HEK293T (cell line): ENCODE data around the gene TBL1X.

Experiments used
- CTCF ChIA-PET: fragments of 350-600 bp; formaldehyde crosslinking; extraction: SDS; loops from one replicate; lab custom pipeline; 2021; ENCODE audit warnings: antibody characterized with exemption, inconsistent platforms; lab: Yijun Ruan, JAX
- POLR2A ChIA-PET: fragments of 350-600 bp; formaldehyde crosslinking; extraction: SDS; loops from one replicate; lab custom pipeline; 2020; ENCODE audit warnings: antibody characterized with exemption, inconsistent platforms; lab: Yijun Ruan, JAX
- DNase-seq: peaks from one replicate; pipeline ENCODE4 v3.0.0; 2012; ENCODE audit warnings: mixed read lengths; ENCODE audit errors: extremely low spot score
- ARNT ChIP-seq: fragments of 450-650 bp; IDR thresholded peaks from 2 replicates; pipeline ENCODE4 v1.6.1; 2017; ENCODE audit warnings: mild to moderate bottlenecking
- BHLHE40 ChIP-seq: fragments of 450-650 bp; IDR thresholded peaks from 2 replicates; pipeline ENCODE4 v1.6.1; 2016; ENCODE audit warnings: mild to moderate bottlenecking, moderate library complexity, borderline replicate concordance
- CTBP1 ChIP-seq: fragments of 450-650 bp; IDR thresholded peaks from 2 replicates; pipeline ENCODE4 v1.6.1; 2016; ENCODE audit warnings: borderline replicate concordance
- ELF4 ChIP-seq: fragments of 450-650 bp; IDR thresholded peaks from 2 replicates; pipeline ENCODE4 v1.6.1; 2017; ENCODE audit warnings: antibody characterized with exemption
- FOXA1 ChIP-seq: fragments of 450-650 bp; IDR thresholded peaks from 2 replicates; pipeline ENCODE4 v1.6.1; 2016; ENCODE audit warnings: mild to moderate bottlenecking
- FOXK2 ChIP-seq: fragments of 450-650 bp; IDR thresholded peaks from 2 replicates; pipeline ENCODE4 v1.6.1; 2016; ENCODE audit warnings: mild to moderate bottlenecking
- FOXM1 ChIP-seq: fragments of 450-650 bp; IDR thresholded peaks from 2 replicates; pipeline ENCODE4 v1.6.1; 2017; ENCODE audit warnings: mild to moderate bottlenecking, borderline replicate concordance
- HDGF ChIP-seq: fragments of 450-650 bp; IDR thresholded peaks from 2 replicates; pipeline ENCODE4 v1.6.1; 2017; ENCODE audit warnings: antibody characterized with exemption, borderline replicate concordance
- L3MBTL2 ChIP-seq: fragments of 450-650 bp; conservative IDR thresholded peaks from 2 replicates; pipeline ENCODE4 v1.6.1; 2016; ENCODE audit warnings: mild to moderate bottlenecking
- LEF1 ChIP-seq: fragments of 450-650 bp; IDR thresholded peaks from 2 replicates; pipeline ENCODE4 v1.6.1; 2017; ENCODE audit warnings: mild to moderate bottlenecking, borderline replicate concordance
- NFRKB ChIP-seq: fragments of 450-650 bp; IDR thresholded peaks from 2 replicates; pipeline ENCODE4 v1.6.1; 2016; ENCODE audit warnings: mild to moderate bottlenecking, moderate library complexity
- SP1 ChIP-seq: fragments of 450-650 bp; IDR thresholded peaks from 2 replicates; pipeline ENCODE4 v1.6.1; 2017
- SUZ12 ChIP-seq: fragments of 450-650 bp; IDR thresholded peaks from 2 replicates; pipeline ENCODE4 v1.6.1; 2016; ENCODE audit warnings: mild to moderate bottlenecking
- TARDBP ChIP-seq: fragments of 450-650 bp; IDR thresholded peaks from 2 replicates; pipeline ENCODE4 v1.6.1; 2016
- ZNF384 ChIP-seq: fragments of 450-650 bp; IDR thresholded peaks from 2 replicates; pipeline ENCODE4 v1.6.1; 2016
- TF ChIP-seq, protein P1 (sequence below): fragments of 450-650 bp; IDR thresholded peaks from 2 replicates; pipeline ENCODE4 v1.6.1; 2016

The TBL1X gene

DNA sequence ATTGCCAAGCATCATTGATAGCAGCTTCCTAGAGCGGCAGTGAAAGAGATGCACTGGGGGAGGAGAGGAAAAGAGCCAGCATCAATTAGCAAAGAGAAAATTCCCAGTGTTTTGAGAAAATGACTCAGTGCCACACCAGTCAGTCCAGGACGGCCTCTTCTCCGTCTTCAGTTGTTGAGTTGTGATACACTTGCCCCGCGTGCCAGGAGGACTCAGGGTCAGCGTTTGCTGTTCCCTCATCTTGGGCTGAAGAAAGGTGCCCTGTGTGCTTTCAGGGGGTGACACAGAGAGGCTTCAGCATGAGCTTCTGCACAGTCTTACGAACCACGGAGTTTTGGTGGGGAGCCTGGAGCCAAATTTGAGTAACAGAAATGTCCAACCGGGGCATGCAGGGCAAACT, 218.5 kb downstream of the TBL1X start:
- no peak for DNase-seq
- POLR2A ChIA-PET, result no interaction called here
- no peak for TF ChIP-seq SUZ12
- no peak for TF ChIP-seq HDGF
- no peak for TF ChIP-seq SP1
- TF ChIP-seq ZNF384, result no peak
- TF ChIP-seq TARDBP, result no peak
- TF ChIP-seq LEF1, result no peak
- TF ChIP-seq ELF4, result no peak
- no peak for TF ChIP-seq L3MBTL2
- TF ChIP-seq FOXM1, result no peak
- TF ChIP-seq FOXK2, result no peak
- TF ChIP-seq NFRKB, result no peak
- TF ChIP-seq ARNT, result no peak
- TF ChIP-seq FOXA1, result no peak
- TF ChIP-seq, protein P1, sequence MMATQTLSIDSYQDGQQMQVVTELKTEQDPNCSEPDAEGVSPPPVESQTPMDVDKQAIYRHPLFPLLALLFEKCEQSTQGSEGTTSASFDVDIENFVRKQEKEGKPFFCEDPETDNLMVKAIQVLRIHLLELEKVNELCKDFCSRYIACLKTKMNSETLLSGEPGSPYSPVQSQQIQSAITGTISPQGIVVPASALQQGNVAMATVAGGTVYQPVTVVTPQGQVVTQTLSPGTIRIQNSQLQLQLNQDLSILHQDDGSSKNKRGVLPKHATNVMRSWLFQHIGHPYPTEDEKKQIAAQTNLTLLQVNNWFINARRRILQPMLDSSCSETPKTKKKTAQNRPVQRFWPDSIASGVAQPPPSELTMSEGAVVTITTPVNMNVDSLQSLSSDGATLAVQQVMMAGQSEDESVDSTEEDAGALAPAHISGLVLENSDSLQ, result no peak
- TF ChIP-seq CTBP1, result no peak
- CTCF ChIA-PET, result no interaction called here

DNA sequence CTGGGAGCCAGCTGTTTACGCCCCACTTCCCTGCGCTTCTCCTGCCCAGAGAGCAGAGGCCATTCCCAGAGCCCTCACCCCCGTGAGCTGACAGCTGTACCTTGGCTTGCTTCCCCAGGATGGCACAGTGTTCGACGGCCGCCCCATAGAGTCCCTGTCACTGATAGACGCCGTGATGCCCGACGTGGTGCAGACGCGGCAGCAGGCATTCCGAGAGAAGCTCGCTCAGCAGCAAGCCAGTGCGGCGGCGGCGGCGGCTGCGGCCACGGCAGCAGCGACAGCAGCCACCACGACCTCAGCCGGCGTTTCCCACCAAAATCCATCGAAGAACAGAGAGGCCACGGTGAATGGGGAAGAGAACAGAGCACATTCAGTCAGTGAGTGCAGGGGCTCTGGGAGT, 223.0 kb downstream of the TBL1X start:
- ChIA-PET POLR2A (no interaction called here), CTCF (no interaction called here)
- no peak for DNase-seq
- TF ChIP-seq FOXA1 (no peak), FOXM1 (no peak), ARNT (no peak), ZNF384 (no peak)
- TF ChIP-seq, protein P1, result no peak

DNA sequence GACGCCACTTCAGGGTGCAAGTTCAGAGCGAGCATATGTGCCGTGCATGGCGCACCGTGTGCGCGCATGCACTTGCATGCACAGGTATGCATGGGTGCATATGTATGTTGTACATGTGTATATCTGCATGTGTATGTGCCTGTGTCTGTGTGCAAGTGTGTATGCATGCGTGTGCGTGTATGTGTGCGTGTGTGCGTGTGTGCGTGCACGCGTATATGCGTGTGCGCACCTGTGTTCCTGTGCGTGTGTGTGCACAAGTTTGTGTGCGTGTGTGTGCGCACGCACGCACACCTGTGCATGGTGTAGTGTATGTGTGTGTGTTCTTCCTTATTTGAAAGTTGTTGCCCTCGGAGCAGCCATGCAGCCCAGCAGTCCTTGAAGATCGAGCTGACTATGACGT, 224.0 kb downstream of the TBL1X start:
- POLR2A ChIA-PET, result no interaction called here
- CTCF ChIA-PET, result no interaction called here
- TF ChIP-seq L3MBTL2 (no peak), CTBP1 (no peak), FOXM1 (no peak), NFRKB (no peak), FOXK2 (no peak), ELF4 (no peak), BHLHE40 (no peak), ZNF384 (no peak), ARNT (no peak), LEF1 (no peak), HDGF (no peak), SP1 (no peak), TARDBP (no peak), SUZ12 (no peak), FOXA1 (no peak)
- TF ChIP-seq, protein P1, result no peak
- no peak for DNase-seq

DNA sequence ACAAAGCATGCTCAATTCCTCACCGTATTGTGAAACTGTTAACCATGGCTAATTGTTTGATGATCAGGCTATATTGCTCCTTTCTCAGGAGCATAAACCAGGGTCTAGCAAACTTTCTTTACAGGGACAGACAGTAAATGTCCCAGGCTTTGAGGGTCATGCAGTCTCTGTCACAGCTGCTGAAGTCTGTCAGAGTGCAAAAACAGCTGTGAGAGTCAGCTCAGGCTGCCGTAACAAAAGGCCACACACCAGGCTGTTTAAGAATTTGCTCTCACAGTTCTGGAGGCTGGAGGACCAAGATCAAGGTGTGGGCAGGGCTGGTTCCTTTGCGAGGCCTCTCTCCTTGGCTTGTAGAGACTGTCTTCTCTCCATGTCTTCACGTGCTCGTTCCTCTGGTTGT, 225.2 kb downstream of the TBL1X start:
- no peak for DNase-seq
- POLR2A ChIA-PET, result no interaction called here
- CTCF ChIA-PET, result no interaction called here
- no peak for TF ChIP-seq ZNF384
- no peak for TF ChIP-seq HDGF
- TF ChIP-seq, protein P1, result no peak
- no peak for TF ChIP-seq SUZ12
- no peak for TF ChIP-seq LEF1
- no peak for TF ChIP-seq TARDBP
- TF ChIP-seq NFRKB, result no peak
- TF ChIP-seq FOXA1, result no peak
- no peak for TF ChIP-seq FOXK2

DNA sequence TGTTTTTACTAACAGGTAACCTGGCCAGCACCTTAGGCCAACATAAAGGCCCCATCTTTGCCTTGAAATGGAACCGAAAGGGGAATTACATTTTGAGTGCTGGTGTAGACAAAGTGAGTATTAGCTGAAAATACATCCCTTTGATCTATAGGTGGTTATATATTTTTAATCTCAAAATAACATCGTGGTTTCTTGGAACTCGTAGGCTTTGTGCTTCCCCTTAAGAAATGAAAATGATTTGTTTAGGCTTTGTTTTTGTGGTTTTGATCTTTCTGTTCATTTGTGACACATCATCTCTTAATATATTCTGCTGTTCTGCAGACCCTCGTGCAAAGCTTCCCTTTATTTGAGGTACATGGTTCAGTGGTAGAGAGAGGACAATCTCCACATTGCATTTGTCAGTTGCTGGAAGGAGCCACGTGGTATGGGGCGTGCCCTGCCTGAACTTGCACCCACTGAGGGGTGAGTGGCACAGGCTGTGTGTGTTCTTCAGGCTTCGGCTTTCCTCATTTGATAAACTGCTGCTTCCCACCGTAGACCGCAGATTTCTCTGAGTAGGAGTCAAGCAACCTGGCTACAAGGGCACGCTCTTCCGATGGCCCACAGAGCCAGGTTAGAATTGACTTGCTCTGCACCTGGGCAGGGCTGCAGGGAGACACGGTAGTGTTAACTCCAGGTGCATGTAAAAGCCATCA, 228.6 kb downstream of the TBL1X start:
- DNase-seq, result no peak
- CTCF ChIA-PET, result no interaction called here

More for the DNA sequence above, 228.6 kb downstream of the TBL1X start:
- POLR2A ChIA-PET, result no interaction called here
- TF ChIP-seq FOXK2 (no peak), BHLHE40 (no peak), ZNF384 (no peak), ARNT (no peak), NFRKB (no peak), LEF1 (no peak), L3MBTL2 (no peak), FOXA1 (no peak), TARDBP (no peak), SP1 (no peak), SUZ12 (no peak), HDGF (no peak), ELF4 (no peak), CTBP1 (no peak), FOXM1 (no peak)
- TF ChIP-seq, protein P1, result no peak
